HCT116 (cell line): ENCODE measurements around the gene PHC3. TPM values are rescaled to one million over a fixed set of nuclear protein-coding genes. Genes with fewer than 3 reads are reported as not detected.

Experiments used
- ATAC-seq: fragments of 200-7000 bp; cut with Tn5 transposase; 2 replicates; pipeline ENCODE4 v1.9.1; 2020; ENCODE audit warnings: mild to moderate bottlenecking, moderate library complexity
- Bru-seq: library from RNA; stranded (reverse); fragments of 400-500 nt; gene quantifications from one replicate; lab custom pipeline; 2021; lab: Mats Ljungman, UMichigan
- BruChase-seq, 2 experiments: library from RNA; stranded (reverse); fragments of 400-500 nt; gene quantifications; one replicate each; lab custom pipeline; 2021; lab: Mats Ljungman, UMichigan
- BruUV-seq: library from RNA; stranded (reverse); fragments of 400-500 nt; replicated peaks from 2 replicates; lab custom pipeline; 2021; lab: Mats Ljungman, UMichigan
- CTCF ChIA-PET: fragments of 300-600 bp; sonication (Branson Sonifier 250); formaldehyde crosslinking; loops from one replicate; lab custom pipeline; 2021; ENCODE audit warnings: antibody characterized with exemption; lab: Charles Lee
- POLR2A ChIA-PET: fragments of 300-600, 350-600 bp; sonication (Branson Sonifier 250); formaldehyde crosslinking; loops from one replicate; lab custom pipeline; 2021; ENCODE audit warnings: antibody characterized with exemption; lab: Charles Lee
- RAD21 ChIA-PET, 2 experiments: fragments of 300-600 bp; sonication (Branson Sonifier 250); formaldehyde crosslinking; loops; one replicate each; lab custom pipeline; 2023; ENCODE audit warnings: low total read pairs in 2 of 2; ENCODE audit not compliant: uncharacterized antibody in 2 of 2, unreplicated experiment in 2 of 2, low non-redundant PET in 1 of 2; lab: Charles Lee
- DNase-seq: peaks from one replicate; pipeline ENCODE4 v3.0.0-alpha.2; 2010; ENCODE audit warnings: low read depth, low spot score
- H2AFZ ChIP-seq: fragments of 200-600 bp; shearing (Covaris generic), sonication (generic); 2 replicates; pipeline ENCODE4 v1.6.1; 2017; ENCODE audit warnings: low read depth, mixed run types, mixed read lengths, antibody characterized with exemption, low read length; ENCODE audit not compliant: poor library complexity, severe bottlenecking
- H3K27ac ChIP-seq: 2 replicates; pipeline ENCODE4 v1.5.1; 2012; ENCODE audit warnings: low read depth, low read length
- H3K27me3 ChIP-seq: fragments of 200-600 bp; sonication (generic); 2 replicates; pipeline ENCODE4 v1.6.1; 2016; ENCODE audit warnings: mixed run types, low read length, mixed read lengths; ENCODE audit not compliant: insufficient read depth
- H3K36me3 ChIP-seq, 2 experiments: fragments of 200-500 bp in 1 of 2; fragments of 200-600 bp in 1 of 2; sonication (Bioruptor generic) in 1 of 2; sonication (generic) in 1 of 2; 2 replicates each; pipeline versions ENCODE4 v1.5.1 to v1.6.1; 2014 to 2016; ENCODE audit warnings: low read length in 2 of 2, inconsistent platforms in 1 of 2, mixed read lengths in 1 of 2, mixed run types in 1 of 2; ENCODE audit not compliant: insufficient read depth in 2 of 2, control insufficient read depth in 1 of 2
- H3K4me1 ChIP-seq, 2 experiments: fragments of 200-600 bp in 1 of 2; sonication (generic) in 1 of 2; 2 replicates each; pipeline versions ENCODE4 v1.5.1 to v1.6.1; 2012 to 2017; ENCODE audit warnings: low read length in 2 of 2, inconsistent platforms in 1 of 2, mild to moderate bottlenecking in 1 of 2, mixed read lengths in 1 of 2, mixed run types in 1 of 2, moderate library complexity in 1 of 2; ENCODE audit not compliant: insufficient read depth in 2 of 2, control insufficient read depth in 1 of 2
- H3K4me2 ChIP-seq: fragments of 200-600 bp; sonication (generic); 2 replicates; pipeline ENCODE4 v1.6.1; 2017; ENCODE audit warnings: mixed run types, low read length, mixed read lengths
- H3K4me3 ChIP-seq, 2 experiments: fragments of 200-600 bp in 1 of 2; sonication (generic) in 1 of 2; replicated peaks in 1 of 2; 2 replicates each; pipeline ENCODE4 v1.5.1; 2011 to 2016; ENCODE audit warnings: low read length in 2 of 2, control low read depth in 1 of 2, low read depth in 1 of 2, mild to moderate bottlenecking in 1 of 2, mixed read lengths in 1 of 2, mixed run types in 1 of 2
- H3K79me2 ChIP-seq: fragments of 200-600 bp; sonication (generic); 2 replicates; pipeline ENCODE4 v1.6.1; 2017; ENCODE audit warnings: mild to moderate bottlenecking, mixed run types, low read length, moderate library complexity, mixed read lengths; ENCODE audit not compliant: insufficient read depth
- H3K9ac ChIP-seq: fragments of 200-600 bp; sonication (generic); 2 replicates; pipeline ENCODE4 v1.6.1; 2016; ENCODE audit warnings: low read length, mixed read lengths
- H3K9me2 ChIP-seq: fragments of 200-600 bp; sonication (generic), shearing (Covaris generic); 2 replicates; pipeline ENCODE4 v1.6.1; 2017; ENCODE audit warnings: mixed run types, mild to moderate bottlenecking, moderate library complexity; ENCODE audit not compliant: insufficient read depth
- H3K9me3 ChIP-seq, 2 experiments: fragments of 200-500 bp in 1 of 2; fragments of 200-600 bp in 1 of 2; sonication (Bioruptor generic) in 1 of 2; sonication (generic) in 1 of 2; 2 replicates each; pipeline ENCODE4 v1.6.1; 2014 to 2017; ENCODE audit warnings: low read length in 2 of 2, mixed read lengths in 2 of 2, inconsistent platforms in 1 of 2, low read depth in 1 of 2, mild to moderate bottlenecking in 1 of 2, mixed run types in 1 of 2, moderate library complexity in 1 of 2; ENCODE audit not compliant: control insufficient read depth in 1 of 2, insufficient read depth in 1 of 2
- H4K20me1 ChIP-seq: fragments of 200-600 bp; sonication (generic), shearing (Covaris generic); 2 replicates; pipeline ENCODE4 v1.6.1; 2017; ENCODE audit warnings: mixed run types, mild to moderate bottlenecking, moderate library complexity; ENCODE audit not compliant: insufficient read depth
- ATF3 ChIP-seq: IDR thresholded peaks from 2 replicates; pipeline ENCODE4 v1.6.1; 2012
- CBX3 ChIP-seq: IDR thresholded peaks from 2 replicates; pipeline ENCODE4 v1.6.1; 2012; ENCODE audit warnings: low read depth
- CEBPB ChIP-seq: IDR thresholded peaks from 2 replicates; pipeline ENCODE4 v1.6.1; 2012; ENCODE audit warnings: low read depth
- CTCF ChIP-seq, 3 experiments: fragments of 200-600 bp in 1 of 3; sonication (generic) in 1 of 3; IDR thresholded peaks in 2 of 3; conservative IDR thresholded peaks in 1 of 3; 2 replicates each; pipeline ENCODE4 v1.5.1; 2012 to 2017; ENCODE audit warnings: low read depth in 2 of 3, low read length in 2 of 3, antibody characterized with exemption in 1 of 3, borderline replicate concordance in 1 of 3, control low read depth in 1 of 3, mild to moderate bottlenecking in 1 of 3, mixed read lengths in 1 of 3, mixed run types in 1 of 3, moderate library complexity in 1 of 3; ENCODE audit not compliant: insufficient read depth in 1 of 3
- EGR1 ChIP-seq: IDR thresholded peaks from 2 replicates; pipeline ENCODE4 v1.6.1; 2012; ENCODE audit warnings: low read depth
- ELF1 ChIP-seq: IDR thresholded peaks from 2 replicates; pipeline ENCODE4 v1.6.1; 2012; ENCODE audit warnings: low read depth, borderline replicate concordance
- EZH2 ChIP-seq: fragments of 200-600 bp; sonication (generic); IDR thresholded peaks from 2 replicates; pipeline ENCODE4 v1.6.1; 2017; ENCODE audit warnings: antibody characterized with exemption, mixed run types
- EZH2phosphoT487 ChIP-seq: fragments of 200-600 bp; IDR thresholded peaks from 2 replicates; pipeline ENCODE4 v1.6.1; 2018; ENCODE audit warnings: antibody characterized with exemption, borderline replicate concordance
- FOSL1 ChIP-seq: IDR thresholded peaks from 2 replicates; pipeline ENCODE4 v1.6.1; 2012; ENCODE audit warnings: low read depth
- JUND ChIP-seq: IDR thresholded peaks from 2 replicates; pipeline ENCODE4 v1.6.1; 2012
- POLR2A ChIP-seq: IDR thresholded peaks from 2 replicates; pipeline ENCODE4 v1.7.0; 2011; ENCODE audit warnings: borderline replicate concordance; ENCODE audit not compliant: insufficient read depth, insufficient read length; ENCODE audit errors: extremely low read depth
- REST ChIP-seq: IDR thresholded peaks from 2 replicates; pipeline ENCODE4 v1.6.1; 2012; ENCODE audit warnings: low read depth
- SIN3A ChIP-seq: IDR thresholded peaks from 2 replicates; pipeline ENCODE4 v1.6.1; 2012; ENCODE audit warnings: low read depth
- SP1 ChIP-seq: IDR thresholded peaks from 2 replicates; pipeline ENCODE4 v1.6.1; 2012; ENCODE audit warnings: low read depth
- SRF ChIP-seq: IDR thresholded peaks from 2 replicates; pipeline ENCODE4 v1.6.1; 2012; ENCODE audit warnings: low read depth
- TCF7L2 ChIP-seq: IDR thresholded peaks from 2 replicates; pipeline ENCODE4 v1.7.0; 2011; ENCODE audit warnings: borderline replicate concordance, inconsistent platforms; ENCODE audit not compliant: insufficient read depth, insufficient read length; ENCODE audit errors: extremely low read depth
- YY1 ChIP-seq: IDR thresholded peaks from 2 replicates; pipeline ENCODE4 v1.6.1; 2011; ENCODE audit warnings: low read length, low read depth, moderate library complexity, mild to moderate bottlenecking; ENCODE audit not compliant: insufficient replicate concordance; ENCODE audit errors: extremely low read depth
- ZFX ChIP-seq: fragments of 450-650 bp; IDR thresholded peaks from 2 replicates; pipeline ENCODE4 v1.6.1; 2017
- ZNF274 ChIP-seq: fragments of 200-500 bp; sonication (Bioruptor generic); IDR thresholded peaks from 2 replicates; pipeline ENCODE4 v1.6.1; 2014; ENCODE audit warnings: mild to moderate bottlenecking, low read depth, low read length, inconsistent platforms
- intact Hi-C: fragments of 100-400 bp; cut with micrococcal nuclease; formaldehyde crosslinking; loops from 2 replicates; pipeline ENCODE4 v1.10.0; 2022
- long read RNA-seq: library from polyadenylated mRNA; unstranded; transcript quantifications from one replicate; pipeline ENCODE4 v2.0.0, GENCODE V29; 2021; ENCODE audit not compliant: unreplicated experiment
- polyA plus RNA-seq: library from polyadenylated mRNA; unstranded; fragments of >200 nt; gene quantifications from 2 replicates; pipeline ENCODE4 v1.2.1, GENCODE V29; 2012; ENCODE audit warnings: missing spikeins
- total RNA-seq: library from RNA; stranded (reverse); gene quantifications from one replicate; pipeline ENCODE4 v1.2.1, GENCODE V29; 2021; ENCODE audit not compliant: unreplicated experiment

Gene PHC3
- total RNA-seq (40.1 TPM), Bru-seq, nascent RNA (percentile 88 among the genes with signal in this experiment), BruChase-seq, experiment 1, labeled RNA remaining after a 6-hour chase (percentile 93 among the genes with signal in this experiment), BruChase-seq, experiment 2, labeled RNA remaining after a 2-hour chase (percentile 91 among the genes with signal in this experiment)
- 20.3 and 24.3 TPM in 2 replicates for polyA plus RNA-seq
- long read RNA-seq, full-length matches to known transcripts: 6 of 20 reads
- long read RNA-seq, partial matches to known transcripts: 1 of 20 reads
- long read RNA-seq, other reads (novel, unspliced or antisense): 13 of 20 reads

GRCh38 chr3:170180908-170181885 is at the start of gene PHC3:
PHC3 (minus strand) TSS chr3:170181733; CDS start chr3:170181715, 18 bp downstream.
- H3K79me2 ChIP-seq: peaks cover 44% of the 10 kb centered on the region
- intact Hi-C loops: loop anchor here (5.0 to 10.0 kb wide), 3 partner anchors 41 to 634 kb away; partner anchors contain the start of genes ACTRT3, PRKCI and TERC
- H3K27ac ChIP-seq: peak within 1 kb of the TSS; percentile 57
- peak within 1 kb of the TSS; percentile 92 for H2AFZ ChIP-seq
- no peaks in the 10 kb centered on the region for H4K20me1 ChIP-seq
- BruUV-seq: no TSS peak
- peak within 1 kb of the TSS; percentile 96 for H3K4me2 ChIP-seq
- peak within 1 kb of the TSS; percentile 88 to 94 for H3K4me3 ChIP-seq
- ATAC-seq (peak; percentile 89), DNase-seq (peak; percentile 75)
- RAD21 ChIA-PET: no interaction called here
- H3K9me3 ChIP-seq: no peaks in the 10 kb centered on the region
- CTCF ChIA-PET: no interaction called here
- H3K9me2 ChIP-seq: no peaks in the 10 kb centered on the region
- peaks cover 10 to 17% of the 10 kb centered on the region in 2 experiments; a peak in 1 of 4 replicates for H3K36me3 ChIP-seq
- H3K9ac ChIP-seq: peak within 1 kb of the TSS; percentile 89
- POLR2A ChIA-PET: no interaction called here
- H3K4me1 ChIP-seq: peaks cover 8 to 19% of the 10 kb centered on the region in 2 experiments
- no peaks in the 10 kb centered on the region for H3K27me3 ChIP-seq
- TF ChIP-seq EGR1 (peak; percentile 76), ELF1 (no peak; the same call in 1 of the 2 replicates), EZH2phosphoT487 (no peak), ZFX (peak; percentile 95), EZH2 (no peak), SP1 (no peak), SIN3A (peak; percentile 38), JUND (no peak), FOSL1 (no peak), POLR2A (peak; percentile 47), TCF7L2 (no peak), CBX3 (no peak), YY1 (peak; percentile 93), CTCF (IDR thresholded peaks at IDR 0.05 in 2 of 3, conservative IDR thresholded peaks at IDR 0.05 in 1 of 3; ENCODE audit: borderline replicate concordance in 1 of 3, insufficient read depth in 1 of 3, low read depth in 2 of 3, low read length in 2 of 3) (no peak), REST (no peak), ZNF274 (no peak), CEBPB (peak; percentile 82), ATF3 (no peak), SRF (no peak)
